Endodermal cell (in vitro differentiated cells): ENCODE measurements around the gene DNAJC1. TPM values are rescaled to one million over a fixed set of nuclear protein-coding genes. Genes with fewer than 3 reads are reported as not detected.
"Not testable (repeated sequence)": the region's sequence is repeated elsewhere in the genome, so short reads cannot be mapped to it uniquely, and the experiment has no call there.

Experiments used
- DNase-seq: peaks from one replicate; pipeline ENCODE4 v3.0.0-alpha.2; 2017
- H3K27ac ChIP-seq: 2 replicates; pipeline ENCODE4 v1.5.1; 2013; ENCODE audit warnings: mild to moderate bottlenecking, low read depth, low read length, moderate library complexity
- H3K27me3 ChIP-seq: 2 replicates; pipeline ENCODE4 v1.6.1; 2013; ENCODE audit warnings: mild to moderate bottlenecking, low read length, moderate library complexity; ENCODE audit not compliant: insufficient read depth, control insufficient read depth, poor library complexity, severe bottlenecking
- H3K36me3 ChIP-seq: 2 replicates; pipeline ENCODE4 v1.7.0; 2013; ENCODE audit warnings: mild to moderate bottlenecking, low read length, moderate library complexity; ENCODE audit not compliant: control insufficient read depth, insufficient read depth
- H3K4me1 ChIP-seq: one replicate; pipeline ENCODE4 v1.7.0; 2013; ENCODE audit warnings: low read length; ENCODE audit not compliant: control insufficient read depth, insufficient read depth
- H3K4me3 ChIP-seq: 2 replicates; pipeline ENCODE4 v1.5.1; 2013; ENCODE audit warnings: mild to moderate bottlenecking, low read length, moderate library complexity
- H3K9ac ChIP-seq: 2 replicates; pipeline ENCODE4 v1.6.1; 2013; ENCODE audit warnings: mild to moderate bottlenecking, low read length, moderate library complexity; ENCODE audit not compliant: poor library complexity, severe bottlenecking; ENCODE audit errors: extremely low read depth
- H3K9me3 ChIP-seq: 2 replicates; pipeline ENCODE4 v1.6.1; 2013; ENCODE audit warnings: mild to moderate bottlenecking, low read length, moderate library complexity; ENCODE audit not compliant: control insufficient read depth
- H3K27ac Mint-ChIP-seq: 2 replicates; pipeline ENCODE4 v1.8.0; 2020; ENCODE audit warnings: mixed read lengths
- H3K27me3 Mint-ChIP-seq: 2 replicates; pipeline ENCODE4 v1.8.0; 2021; ENCODE audit warnings: mild to moderate bottlenecking, mixed read lengths; ENCODE audit not compliant: insufficient read depth
- H3K36me3 Mint-ChIP-seq: 2 replicates; pipeline ENCODE4 v1.8.0; 2020; ENCODE audit warnings: low read depth, mixed read lengths
- H3K4me1 Mint-ChIP-seq: 2 replicates; pipeline ENCODE4 v1.8.0; 2020; ENCODE audit warnings: mixed read lengths
- H3K4me3 Mint-ChIP-seq: 2 replicates; pipeline ENCODE4 v1.8.0; 2020; ENCODE audit warnings: mild to moderate bottlenecking, moderate library complexity, mixed read lengths
- H3K9me3 Mint-ChIP-seq: 2 replicates; pipeline ENCODE4 v1.8.0; 2020; ENCODE audit warnings: mild to moderate bottlenecking, mixed read lengths
- CTCF ChIP-seq: fragments of 200-600 bp; sonication (generic); conservative IDR thresholded peaks from 2 replicates; pipeline ENCODE4 v1.5.0; 2021; ENCODE audit warnings: antibody characterized with exemption, mild to moderate bottlenecking
- WGBS, 2 experiments: methylation state at CpG; one replicate each; pipeline versions ENCODE4 v1.1.5 to v1.1.7; 2013; ENCODE audit warnings: missing lambda C conversion rate in 2 of 2, mixed read lengths in 1 of 2; ENCODE audit not compliant: insufficient coverage in 1 of 2, insufficient read length in 1 of 2; 5-methylcytosine and 5-hydroxymethylcytosine counted together
- total RNA-seq, 2 donors: library from RNA; stranded (reverse); fragmentation: NEBNext Ultra II Directional in 1 of 2; extraction: Animal tissue kit (Norgen Biotek cat#: 25700) in 1 of 2; gene quantifications; 2 replicates in 1 of 2; 3 replicates in 1 of 2; pipeline ENCODE4 v1.2.1, GENCODE V29; 2021

Gene DNAJC1
- total RNA-seq, 2 donors from 2014 or later = 23.5 to 30.4 TPM

GRCh38 chr10:21719502-21719901, 284.0 kb downstream of the DNAJC1 start:
- Mint-ChIP-seq H3K4me3 (no peak overlapping the region), H3K36me3 (peaks cover 35% of the 10 kb centered on the region), H3K9me3 (no peaks in the 10 kb centered on the region), H3K4me1 (peaks cover 22% of the 10 kb centered on the region), H3K27ac (no peak overlapping the region), H3K27me3 (no peaks in the 10 kb centered on the region)
- Histone ChIP-seq H3K27me3 (no peaks in the 10 kb centered on the region), H3K36me3 (peaks cover 39% of the 10 kb centered on the region), H3K9ac (no peak overlapping the region), H3K4me1 (peaks cover 5% of the 10 kb centered on the region), H3K9me3 (no peaks in the 10 kb centered on the region), H3K4me3 (no peak overlapping the region), H3K27ac (no peak overlapping the region)
- WGBS, 2 experiments = 95% methylated on average over 1 of the region's 1 CpG; no CpG with 5 or more reads in 1 of the 2 experiments
- no peak for TF ChIP-seq CTCF
- no peak for DNase-seq

- H3K4me1 Mint-ChIP-seq = peaks cover 16% of the 10 kb centered on the region
- not testable (repeated sequence) for H3K27ac ChIP-seq, DNase-seq, H3K27me3 ChIP-seq, H3K4me3 Mint-ChIP-seq, H3K9me3 ChIP-seq, H3K4me1 ChIP-seq, H3K9ac ChIP-seq, H3K27me3 Mint-ChIP-seq, H3K9me3 Mint-ChIP-seq, H3K4me3 ChIP-seq, H3K27ac Mint-ChIP-seq
- H3K36me3 ChIP-seq = peaks cover 51% of the 10 kb centered on the region
- 98 to 100% methylated on average over 1 to 3 of the region's 3 CpGs for WGBS, 2 experiments
- H3K36me3 Mint-ChIP-seq = peaks cover 43% of the 10 kb centered on the region
These were observed 286.0 kb downstream of the DNAJC1 start for GRCh38 chr10:21717437-21718054.

- Histone ChIP-seq H3K9me3 (no peaks in the 10 kb centered on the region), H3K9ac (no peak overlapping the region), H3K4me1 (peaks cover 4% of the 10 kb centered on the region), H3K27ac (peak overlapping the region; percentile 61), H3K36me3 (peaks cover 58% of the 10 kb centered on the region), H3K27me3 (no peaks in the 10 kb centered on the region), H3K4me3 (no peak overlapping the region)
- Mint-ChIP-seq H3K36me3 (peaks cover 49% of the 10 kb centered on the region), H3K4me1 (peaks cover 10% of the 10 kb centered on the region), H3K27me3 (no peaks in the 10 kb centered on the region), H3K9me3 (no peaks in the 10 kb centered on the region), H3K27ac (no peak overlapping the region), H3K4me3 (no peak overlapping the region)
- no peak for TF ChIP-seq CTCF
- no peak for DNase-seq
- WGBS, 2 experiments = 75 to 87% methylated on average over 1 of the region's 2 CpGs
These were observed 287.9 kb downstream of the DNAJC1 start for GRCh38 chr10:21715531-21716195.
